ENCODE data around the gene TMEM250. TPM values are rescaled to one million over a fixed set of nuclear protein-coding genes. Genes with fewer than 3 reads are reported as not detected.

Gene TMEM250
- total RNA-seq, 2 donors from 2014 or later = 20.3 to 29.3 TPM

- no peak for TF ChIP-seq CTCF (IDR thresholded peaks at IDR 0.05)
- no peaks in the 10 kb centered on the region for H3K4me1 ChIP-seq
- no peaks in the 10 kb centered on the region for H3K27me3 ChIP-seq
- no peaks in the 10 kb centered on the region for H3K9me3 ChIP-seq
- H3K36me3 ChIP-seq = no peaks in the 10 kb centered on the region
- DNase-seq (ENCODE audit: low spot score) = no peak
- H3K27ac ChIP-seq = no peak overlapping the region
- no peak overlapping the region for H3K4me3 ChIP-seq
These were observed 39.0 kb upstream of the TMEM250 start for GRCh38 chr9:136157477-136158265.

GRCh38 chr9:136156209-136157120, 37.8 kb upstream of the TMEM250 start:
- no peak overlapping the region for H3K4me3 ChIP-seq
- H3K27ac ChIP-seq = no peak overlapping the region
- no peak for DNase-seq (ENCODE audit: low spot score)
- H3K4me1 ChIP-seq = no peaks in the 10 kb centered on the region
- no peaks in the 10 kb centered on the region for H3K27me3 ChIP-seq
- H3K9me3 ChIP-seq = no peaks in the 10 kb centered on the region
- no peaks in the 10 kb centered on the region for H3K36me3 ChIP-seq
- TF ChIP-seq CTCF (IDR thresholded peaks at IDR 0.05) = no peak

- H3K9me3 ChIP-seq = no peaks in the 10 kb centered on the region
- no peak overlapping the region for H3K4me3 ChIP-seq
- H3K27me3 ChIP-seq = no peaks in the 10 kb centered on the region
- no peak for DNase-seq (ENCODE audit: low spot score)
- H3K4me1 ChIP-seq = no peaks in the 10 kb centered on the region
- no peak for TF ChIP-seq CTCF (IDR thresholded peaks at IDR 0.05)
- H3K27ac ChIP-seq = no peak overlapping the region
- no peaks in the 10 kb centered on the region for H3K36me3 ChIP-seq
These were observed 36.9 kb upstream of the TMEM250 start for GRCh38 chr9:136155576-136155975.

- H3K36me3 ChIP-seq = no peaks in the 10 kb centered on the region
- H3K27ac ChIP-seq = no peak overlapping the region
- no peaks in the 10 kb centered on the region for H3K27me3 ChIP-seq
- DNase-seq (ENCODE audit: low spot score) = no peak
- no peak overlapping the region for H3K4me3 ChIP-seq
- H3K4me1 ChIP-seq = no peaks in the 10 kb centered on the region
- no peaks in the 10 kb centered on the region for H3K9me3 ChIP-seq
- TF ChIP-seq CTCF (IDR thresholded peaks at IDR 0.05) = no peak
These were observed 36.3 kb upstream of the TMEM250 start for GRCh38 chr9:136154943-136155342.

- no peaks in the 10 kb centered on the region for H3K4me1 ChIP-seq
- no peak overlapping the region for H3K27ac ChIP-seq
- no peak for DNase-seq (ENCODE audit: low spot score)
- no peaks in the 10 kb centered on the region for H3K9me3 ChIP-seq
- no peak for TF ChIP-seq CTCF (IDR thresholded peaks at IDR 0.05)
- H3K4me3 ChIP-seq = no peak overlapping the region
- no peaks in the 10 kb centered on the region for H3K36me3 ChIP-seq
- H3K27me3 ChIP-seq = no peaks in the 10 kb centered on the region
These were observed 34.8 kb upstream of the TMEM250 start for GRCh38 chr9:136153381-136154065.
